Stimulated activated CD4-positive, alpha-beta T cell treated with anti-CD3 and anti-CD28 coated beads, Interleukin-4, amount 100 ng/mL, for 4 hours (primary cell): ENCODE measurements around the gene LAMA1.

Source experiments
- DNase-seq, 2 experiments: peaks; one replicate each; pipeline ENCODE4 v3.0.0-alpha.2; 2020

LAMA1 gene

DNA sequence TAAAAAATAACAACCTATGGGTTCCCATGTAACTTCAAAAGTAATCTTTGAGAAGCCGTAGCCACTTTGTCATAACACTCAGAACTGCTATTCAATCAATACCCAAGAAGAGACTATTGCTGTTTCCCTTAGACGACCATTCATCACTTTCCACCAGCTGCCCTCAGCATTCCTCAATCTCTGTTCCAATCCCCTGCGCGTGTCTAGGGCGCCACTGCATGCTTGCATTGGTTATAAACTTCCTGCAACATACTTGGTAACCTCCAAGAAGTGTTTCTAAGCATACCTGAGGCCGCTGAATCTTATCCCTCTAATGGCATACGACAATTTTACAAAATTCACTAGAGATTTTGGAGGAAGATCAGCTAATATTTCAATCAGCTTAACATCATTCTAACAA lies 134.2 kb downstream of the LAMA1 start:
- no peak for DNase-seq

DNA sequence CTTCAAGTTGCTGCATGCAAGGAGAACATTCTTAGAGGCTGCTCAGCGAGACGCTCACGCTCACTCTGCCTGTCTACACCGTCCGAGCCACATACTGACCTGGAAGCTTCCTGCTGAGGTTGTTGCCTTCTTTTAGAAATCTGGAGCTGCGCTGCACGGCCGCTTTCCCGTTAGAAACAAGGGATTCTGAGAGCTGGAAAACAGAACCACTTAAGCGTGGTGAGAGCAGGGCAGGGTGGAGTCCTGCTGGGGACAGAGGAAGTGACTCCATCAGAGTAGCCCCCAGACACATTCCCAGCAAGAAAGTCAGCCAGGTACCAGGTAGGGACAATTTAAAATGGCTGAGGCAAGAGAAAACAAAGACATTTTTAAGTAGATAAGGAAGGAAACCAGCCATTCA lies 135.2 kb downstream of the LAMA1 start:
- no peak for DNase-seq

DNA sequence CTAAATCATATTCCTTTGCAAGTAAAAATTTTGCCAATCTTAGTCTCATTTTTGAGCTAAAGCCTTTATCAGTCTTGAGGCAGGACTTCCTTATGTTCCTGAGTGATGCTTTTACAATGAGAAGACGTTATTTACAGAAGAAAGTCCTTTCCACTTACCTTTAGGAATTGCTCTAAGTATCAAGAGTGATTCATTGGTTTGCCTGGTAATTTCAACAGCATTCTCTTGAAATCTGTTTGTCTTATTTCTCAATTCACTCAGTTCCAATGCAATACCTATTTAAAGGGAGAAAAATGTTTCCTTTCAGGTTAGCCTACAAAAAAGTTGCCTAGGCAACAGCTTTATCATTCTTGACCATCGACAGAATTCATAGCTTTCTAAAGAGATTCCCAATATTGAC lies 137.2 kb downstream of the LAMA1 start:
- DNase-seq, result no peak

DNA sequence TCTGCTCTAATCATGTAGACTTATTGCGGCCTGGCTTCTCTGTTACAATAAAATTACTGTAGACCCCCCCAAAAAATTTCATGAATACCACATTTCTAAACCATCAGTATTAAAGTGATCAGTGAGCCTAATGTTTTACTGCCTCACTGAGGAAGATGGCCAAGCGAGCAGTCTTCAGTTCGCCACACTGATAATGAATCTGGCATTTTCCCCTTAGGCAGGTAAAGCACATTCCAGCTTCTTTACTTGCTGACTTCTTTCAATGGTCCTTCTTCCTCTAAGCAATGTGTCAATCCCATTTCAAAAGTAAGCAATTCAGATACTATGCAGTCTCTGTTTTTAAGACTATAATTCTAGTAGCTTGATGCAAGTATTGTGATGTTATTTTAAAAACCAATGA lies 137.6 kb downstream of the LAMA1 start:
- no peak for DNase-seq

DNA sequence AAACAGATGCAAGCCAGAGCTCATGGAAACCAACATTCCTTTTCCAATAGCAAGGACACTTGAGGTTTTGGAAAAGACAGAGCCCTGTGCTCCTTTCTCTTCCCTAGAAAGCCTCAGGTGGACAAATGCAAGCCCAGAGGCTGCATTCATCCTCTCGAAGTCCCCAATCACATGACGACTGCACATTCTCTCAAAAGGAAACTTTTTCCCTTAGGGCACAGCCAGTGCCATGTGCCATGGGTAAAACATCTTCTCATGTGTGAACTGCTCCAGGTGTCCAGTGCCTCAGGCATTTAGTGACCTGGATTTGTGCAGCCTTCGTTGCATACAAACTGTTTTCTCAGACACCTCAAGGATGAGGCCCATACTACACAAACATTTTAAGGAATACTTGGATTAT lies 140.7 kb downstream of the LAMA1 start:
- DNase-seq, result no peak

DNA sequence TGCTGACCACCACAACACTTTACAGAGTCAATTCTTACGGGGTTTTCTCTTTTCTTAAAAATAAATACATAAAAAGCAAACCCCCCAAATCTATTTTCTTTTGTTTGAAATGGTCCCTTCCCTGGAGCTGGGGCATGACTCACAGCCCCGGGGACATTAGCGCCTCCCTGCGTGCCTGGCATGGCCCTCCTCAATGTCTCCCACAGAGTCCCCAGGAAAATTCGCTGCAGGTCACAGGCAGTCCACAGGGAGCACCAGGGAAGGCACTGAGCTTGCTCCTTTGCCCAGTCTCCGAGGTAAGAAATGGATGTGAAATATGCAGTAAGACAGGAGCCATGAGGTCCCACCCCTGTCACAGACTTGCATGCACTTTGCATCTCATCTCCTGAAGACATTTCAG lies 142.5 kb downstream of the LAMA1 start:
- no peak for DNase-seq

DNA sequence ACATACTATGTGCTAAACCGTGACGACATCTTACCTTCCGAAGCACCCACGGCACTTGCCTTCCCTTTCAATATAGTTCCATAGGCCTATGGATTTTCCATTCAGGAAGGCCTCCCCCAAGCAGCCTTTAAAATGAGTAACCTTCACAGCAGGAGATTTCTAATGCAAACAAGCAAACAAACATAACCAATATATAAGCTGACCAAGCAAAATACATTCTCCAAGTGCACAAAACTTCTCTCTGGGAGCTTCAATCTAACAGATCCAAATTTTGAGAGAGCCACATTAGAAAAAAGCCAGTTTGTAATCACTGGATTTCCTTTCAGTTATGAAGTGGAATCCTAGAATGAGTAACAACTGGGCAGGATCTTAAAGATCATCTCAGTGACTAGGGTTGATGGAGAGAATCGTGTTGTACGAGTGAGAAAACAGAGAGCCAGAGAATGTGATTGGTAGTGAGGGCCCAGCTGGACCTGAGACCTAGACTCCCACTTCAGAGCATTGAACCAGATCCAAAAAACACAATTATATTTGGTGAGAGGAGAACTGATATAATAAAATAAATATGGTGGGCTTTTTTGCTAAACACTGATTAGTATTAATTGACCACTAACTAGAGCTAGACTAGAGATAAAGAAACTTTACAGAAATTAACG lies 145.6 kb downstream of the LAMA1 start:
- no peak for DNase-seq

DNA sequence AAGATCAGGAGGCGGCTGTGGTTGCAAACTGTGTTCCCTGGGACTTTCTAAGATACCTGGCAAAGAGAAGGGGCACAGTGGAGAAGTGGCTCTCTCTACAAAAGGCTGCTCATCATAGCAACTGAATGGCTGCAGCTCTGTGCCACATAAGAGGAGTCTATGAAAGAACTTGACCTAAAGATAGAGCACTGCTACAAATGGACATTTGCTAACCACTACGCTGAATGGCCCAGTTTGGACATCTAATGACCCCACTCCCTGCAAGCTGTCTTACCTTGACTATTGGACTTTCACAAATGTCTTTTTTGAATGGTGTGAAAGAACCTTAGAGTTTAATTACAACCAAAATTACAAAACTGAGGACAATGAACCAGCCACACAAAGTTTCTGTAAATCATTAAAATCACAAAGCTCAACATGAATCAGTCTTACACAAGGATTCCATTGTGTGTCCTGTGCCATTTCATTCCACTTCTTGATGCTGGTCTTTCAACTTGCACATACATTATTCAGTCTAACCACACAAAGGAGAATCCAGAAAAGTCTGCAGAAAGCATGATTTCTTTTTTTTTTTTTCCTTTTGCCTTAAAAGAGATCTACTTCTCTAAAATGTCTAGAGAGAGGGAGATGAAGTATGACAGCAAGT lies 154.0 kb downstream of the LAMA1 start:
- no peak for DNase-seq

DNA sequence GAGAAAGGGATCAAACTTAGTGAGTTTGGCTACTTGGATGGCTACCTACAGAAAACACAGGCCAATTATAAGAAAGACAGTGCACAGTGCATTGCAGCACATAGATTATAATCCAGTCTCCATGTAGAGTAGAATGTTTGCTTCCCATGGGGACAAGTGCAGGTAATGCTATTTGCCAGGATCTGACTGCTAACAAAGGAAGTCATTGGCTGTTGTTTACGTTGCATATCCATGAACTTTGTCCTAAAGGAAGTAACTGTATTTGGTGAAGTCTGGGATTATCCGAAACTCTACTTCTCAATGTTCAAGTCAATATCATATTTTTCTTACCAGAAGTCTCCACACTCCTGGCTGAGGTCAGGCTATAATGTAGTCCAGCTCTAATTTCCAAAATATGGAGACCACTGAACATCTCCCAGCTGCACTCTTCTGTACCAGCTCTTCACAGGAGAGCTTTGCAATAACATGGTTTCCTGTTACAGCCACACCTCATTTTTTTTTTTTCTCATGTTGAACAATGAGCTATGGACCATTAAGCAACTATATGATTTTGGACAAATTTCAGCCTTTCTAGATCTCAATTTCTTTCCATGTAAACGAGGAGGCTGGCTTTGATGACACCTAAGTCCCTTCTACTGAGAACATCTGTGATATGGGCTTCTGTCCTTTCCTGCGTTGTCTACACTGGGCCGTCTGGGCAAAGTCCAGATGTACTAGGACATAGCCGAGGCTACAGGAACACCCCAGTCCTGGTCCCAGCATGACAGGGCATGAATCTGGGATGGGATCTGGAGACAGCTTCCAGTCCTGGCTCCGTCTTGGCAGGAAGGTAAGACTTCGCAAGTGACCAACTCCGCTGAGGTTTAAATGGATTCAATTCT lies 154.8 kb downstream of the LAMA1 start:
- DNase-seq, result no peak

DNA sequence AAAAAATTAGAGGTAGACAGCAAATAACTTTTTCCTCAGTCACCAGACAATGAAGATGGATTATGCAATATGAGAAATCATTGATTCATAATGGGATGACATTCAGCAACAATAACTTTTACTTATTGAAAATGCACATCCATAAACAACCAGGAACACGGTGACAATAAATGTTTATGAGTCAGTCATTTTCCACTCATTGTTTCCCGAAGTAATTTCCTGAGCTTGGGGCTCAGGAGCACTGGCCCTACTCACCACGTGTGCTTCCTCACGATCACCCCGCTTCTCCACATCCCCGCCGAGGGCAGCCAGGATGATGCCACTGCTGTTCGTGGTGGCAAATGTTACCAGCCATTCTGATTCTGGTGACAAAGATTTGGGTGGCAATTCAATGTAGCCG lies 156.3 kb downstream of the LAMA1 start:
- DNase-seq, result no peak

DNA sequence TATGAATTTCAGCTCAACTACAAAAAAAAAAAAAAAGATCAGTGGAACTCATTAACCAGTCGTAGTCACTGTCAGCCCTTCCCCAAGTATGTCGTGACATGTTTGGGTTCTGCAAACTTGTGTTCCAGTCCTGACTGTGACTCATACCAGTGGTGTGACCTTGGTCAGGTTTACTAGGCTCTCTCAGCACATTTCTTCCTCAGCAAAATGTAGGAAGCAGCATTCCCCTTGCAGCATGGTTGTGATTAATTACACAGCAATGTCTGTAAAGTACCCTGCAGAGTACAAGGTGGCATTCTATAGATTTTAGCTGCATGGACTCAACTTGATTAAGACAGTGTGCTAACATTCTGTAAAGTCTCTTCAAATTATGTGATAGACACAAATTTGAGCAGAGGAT lies 156.9 kb downstream of the LAMA1 start:
- no peak for DNase-seq

DNA sequence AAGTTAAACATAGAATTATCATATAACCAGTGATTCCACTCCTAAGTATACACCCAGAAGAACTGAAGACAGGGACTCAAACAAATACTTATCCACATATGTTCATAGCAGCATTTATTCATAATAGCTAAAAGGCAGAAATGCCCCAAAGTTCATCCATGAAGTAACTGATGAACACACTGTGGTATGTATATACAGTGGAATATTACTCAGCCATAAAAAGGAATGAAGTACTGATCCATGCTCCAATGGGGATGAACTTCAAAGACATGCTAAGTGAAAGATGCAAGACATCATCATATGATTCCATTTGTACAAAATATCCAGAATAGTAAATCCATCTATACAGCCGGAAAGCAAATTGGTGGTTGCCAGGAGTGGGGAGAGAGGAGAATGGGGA lies 157.5 kb downstream of the LAMA1 start:
- no peak for DNase-seq

DNA sequence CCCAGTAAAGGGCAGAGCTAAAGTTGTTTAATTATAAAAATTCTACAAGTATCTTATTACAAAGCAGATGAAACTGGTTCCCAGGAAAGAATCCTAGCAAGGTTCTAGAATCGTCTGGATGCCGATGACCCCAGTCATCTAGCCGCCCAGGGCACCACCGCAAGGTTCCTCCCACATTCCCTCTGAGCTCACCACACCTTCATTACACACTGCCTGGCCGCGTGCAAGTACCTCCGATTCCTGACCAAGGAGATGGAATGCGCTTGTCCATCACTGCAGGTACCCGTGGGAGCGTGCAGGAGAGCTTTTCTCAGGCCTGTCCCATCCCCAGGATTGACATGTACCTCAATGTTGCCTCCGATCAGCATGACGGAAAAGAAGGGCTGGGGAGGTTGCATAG lies 158.5 kb downstream of the LAMA1 start:
- no peak for DNase-seq

DNA sequence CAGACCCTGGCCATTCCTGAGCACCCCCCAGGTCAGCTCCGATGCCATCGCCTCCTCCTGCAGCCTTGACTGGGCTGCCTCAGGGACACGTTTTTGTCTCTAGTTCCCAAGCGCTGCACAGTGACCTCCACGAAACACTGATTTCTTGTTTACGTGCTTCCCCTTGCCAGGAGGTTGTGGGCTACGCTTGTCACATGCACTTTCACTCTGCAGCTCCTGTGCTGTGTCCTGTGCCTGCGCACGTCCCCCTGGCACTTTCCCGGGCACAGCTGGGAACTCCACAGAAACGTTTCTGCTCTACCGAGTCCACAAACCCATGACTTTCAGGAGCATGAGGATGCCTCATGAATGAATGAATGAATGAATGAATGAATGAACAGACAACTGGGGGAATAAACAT lies 160.6 kb downstream of the LAMA1 start:
- DNase-seq, result no peak

DNA sequence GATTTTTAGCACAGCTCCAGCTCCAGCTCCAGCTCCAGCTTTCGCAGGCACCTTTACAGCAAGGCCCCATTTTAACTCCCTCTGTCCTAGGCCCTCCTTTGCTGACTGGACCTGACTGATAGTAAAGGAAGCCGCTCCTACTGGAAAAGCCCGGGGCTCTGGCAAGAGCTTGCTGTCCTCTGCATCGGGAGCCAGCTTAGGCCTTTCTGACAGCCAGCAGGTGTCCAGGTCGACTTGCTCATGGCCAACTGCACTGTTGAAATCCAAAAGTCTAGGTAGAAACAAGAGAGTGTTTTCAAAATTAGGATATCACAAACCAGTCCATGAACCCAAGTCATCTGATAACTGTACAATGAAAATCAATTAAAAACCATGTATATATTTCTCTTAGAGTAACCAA lies 161.1 kb downstream of the LAMA1 start:
- no peak for DNase-seq

DNA sequence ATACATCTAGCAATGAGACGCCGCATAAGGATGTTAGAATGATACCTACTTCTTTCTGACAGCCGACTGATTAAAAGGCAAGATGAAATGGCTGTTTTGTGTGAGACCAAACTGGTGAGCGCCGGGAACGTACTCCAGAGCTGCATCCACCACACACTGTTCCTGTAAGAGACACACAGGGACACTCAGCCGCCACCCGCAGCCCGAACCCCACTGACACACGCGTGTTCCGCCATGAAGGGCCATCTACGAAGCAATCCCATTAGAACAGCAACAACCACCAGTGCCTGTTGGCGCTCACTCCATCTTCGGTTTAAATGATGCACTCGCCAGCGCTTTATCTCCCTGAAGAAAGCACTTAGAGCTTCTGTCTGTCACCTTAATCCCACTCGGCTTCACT lies 162.3 kb downstream of the LAMA1 start:
- DNase-seq, result no peak

DNA sequence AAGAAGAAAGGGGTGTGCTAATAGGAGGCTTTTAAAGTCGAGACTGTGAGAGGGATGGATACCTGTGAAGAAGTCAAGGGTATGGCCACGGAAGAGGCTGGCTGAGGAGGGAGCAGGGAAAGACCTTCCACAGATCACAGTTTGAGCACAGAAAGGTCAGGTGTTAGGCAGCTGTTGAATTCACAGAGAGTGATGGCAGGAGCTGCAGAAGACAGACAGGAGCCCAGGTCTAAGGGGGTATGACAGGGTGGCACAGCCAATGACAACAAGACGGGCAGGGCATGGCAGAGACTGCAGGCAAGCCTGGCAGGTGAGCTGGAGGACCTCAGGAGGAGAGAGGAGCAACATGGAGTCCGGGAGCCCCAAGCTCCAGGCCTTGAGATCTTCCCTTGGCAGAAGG lies 163.1 kb downstream of the LAMA1 start:
- no peak for DNase-seq

DNA sequence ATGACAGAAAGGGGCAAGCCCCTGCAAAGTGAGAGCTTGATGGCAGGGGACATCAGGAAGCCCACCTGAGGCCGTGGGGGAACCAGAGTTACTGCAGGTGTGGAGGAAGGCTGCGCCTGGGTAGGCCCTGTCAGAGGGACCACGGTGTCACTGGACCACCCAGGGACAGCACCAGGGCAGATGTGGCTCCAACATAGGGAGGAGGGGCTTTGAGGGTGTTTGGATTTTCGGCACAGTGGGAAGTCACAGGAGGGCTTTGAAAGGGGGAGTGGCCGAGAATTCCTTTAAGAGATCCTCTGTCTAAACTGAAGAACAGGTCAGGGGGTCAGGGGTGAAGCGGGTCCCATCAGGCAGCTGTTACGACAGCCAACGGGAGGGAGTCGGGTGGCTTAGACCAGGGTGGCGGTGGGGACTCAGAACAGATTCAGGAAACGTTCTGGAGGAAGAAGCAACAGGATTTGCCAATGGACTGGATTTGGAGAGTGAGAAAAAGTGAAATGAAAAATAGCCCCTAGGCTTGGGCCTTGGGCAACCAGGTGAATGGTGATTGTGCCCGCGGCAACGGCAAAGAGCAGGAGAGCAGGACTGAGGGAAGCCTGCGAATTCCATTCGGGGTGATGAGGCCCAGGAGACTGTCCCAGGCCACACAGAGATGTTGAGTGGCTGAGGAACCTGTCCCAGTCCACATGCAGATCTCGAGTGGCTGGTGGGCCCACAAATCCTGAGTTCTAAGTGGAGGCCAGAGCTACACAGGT lies 166.1 kb downstream of the LAMA1 start:
- DNase-seq, result no peak

DNA sequence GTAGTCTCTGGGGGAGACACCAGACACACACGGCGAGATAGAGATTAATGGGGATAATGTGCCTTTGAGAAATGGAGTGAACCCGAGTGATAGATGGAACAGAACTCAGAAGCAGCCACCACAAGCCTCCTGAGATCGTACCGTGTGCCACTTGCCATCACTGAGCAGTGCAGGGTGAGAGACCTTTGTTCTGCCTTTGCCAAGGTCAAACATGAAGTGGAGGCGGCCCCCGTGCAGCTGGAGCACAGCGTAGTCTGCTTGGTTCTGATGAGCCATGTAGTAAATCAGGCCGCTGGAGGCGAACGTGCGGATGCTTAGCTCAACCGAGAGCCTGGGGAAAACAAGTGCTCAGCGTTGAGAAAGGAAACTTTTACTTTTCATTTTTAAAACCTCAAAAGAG lies 167.0 kb downstream of the LAMA1 start:
- DNase-seq, result no peak

DNA sequence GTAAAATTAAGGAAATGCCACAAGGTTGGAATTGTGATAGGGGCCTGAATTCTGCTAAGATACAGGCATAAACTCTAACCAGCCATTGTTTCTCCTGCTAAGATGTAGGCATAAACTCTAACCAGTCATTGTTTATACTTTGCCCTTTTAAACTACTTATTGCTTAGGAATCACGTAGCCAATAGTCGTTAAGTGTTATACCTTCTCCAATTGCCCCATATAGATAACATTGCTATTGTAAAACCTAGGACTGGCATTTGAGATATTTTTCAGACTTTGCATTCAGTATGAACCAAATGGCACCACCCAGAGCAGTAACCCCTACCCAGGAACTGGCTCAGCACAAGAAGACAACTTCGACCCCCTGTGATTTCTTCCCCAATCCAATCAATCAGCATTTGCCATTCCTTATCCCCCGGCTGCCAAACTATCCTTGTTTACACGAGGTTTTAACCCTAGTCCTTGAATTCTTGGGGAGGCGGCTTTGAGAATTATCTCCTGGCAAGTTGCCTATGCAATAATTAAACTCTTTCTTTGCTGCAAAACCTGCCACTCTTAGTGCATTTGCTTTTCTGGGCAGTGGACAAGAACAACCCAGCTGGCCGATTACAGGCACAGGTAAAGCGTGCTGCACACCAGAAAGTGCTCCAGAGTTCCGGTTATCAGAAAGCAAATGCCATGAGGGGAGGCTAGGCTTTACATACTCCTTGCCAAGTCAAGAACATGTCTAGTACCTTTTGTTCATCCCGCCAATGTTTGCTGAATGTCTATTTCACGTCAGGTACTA lies 167.6 kb downstream of the LAMA1 start:
- no peak for DNase-seq

DNA sequence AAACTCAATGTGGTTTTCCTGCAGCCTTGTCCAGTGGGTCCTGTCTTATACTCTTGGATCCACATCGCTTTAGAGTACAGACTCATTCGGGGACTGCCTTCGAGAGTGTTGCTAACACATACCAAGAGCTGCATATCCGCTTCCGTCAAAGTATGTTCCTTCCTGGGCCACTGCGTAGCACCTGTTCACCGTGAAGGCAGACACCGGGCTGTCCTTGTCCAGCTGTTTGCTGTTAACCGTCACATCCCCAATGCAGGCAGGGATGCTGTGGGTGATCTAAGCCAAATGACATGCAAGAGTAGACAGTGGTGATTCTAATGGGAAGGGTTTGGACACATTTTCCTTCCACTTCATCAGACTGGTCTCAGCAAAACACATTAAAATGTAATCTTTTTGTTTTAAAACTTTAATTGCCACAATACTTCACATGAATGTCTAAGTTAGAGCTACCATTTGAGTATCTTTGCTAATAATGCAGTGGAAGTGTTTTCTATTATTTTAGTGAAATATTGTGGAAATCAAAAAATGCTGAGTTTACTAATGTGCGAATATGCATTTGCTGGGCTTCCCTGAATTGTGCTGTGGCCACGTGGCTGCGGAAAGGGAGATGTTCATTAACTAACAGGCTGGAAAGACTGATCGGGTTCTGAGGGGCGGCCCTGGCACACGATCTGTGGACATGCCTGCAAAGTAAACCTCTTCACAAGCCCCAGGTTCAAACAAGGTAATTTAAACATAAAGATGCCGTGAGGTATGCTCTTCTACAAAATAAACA lies 169.1 kb downstream of the LAMA1 start:
- no peak for DNase-seq
